HepG2 (cell line): Measurements from ENCODE around the gene ABCA4. TPM values are rescaled to one million over a fixed set of nuclear protein-coding genes. Genes with fewer than 3 reads are reported as not detected.

Source experiments
- ATM ChIP-seq: fragments of 450-650 bp; IDR thresholded peaks from 2 replicates; pipeline ENCODE4 v1.7.1; 2017; ENCODE audit warnings: mild to moderate bottlenecking, borderline replicate concordance
- BRD4 ChIP-seq: sonication (generic); formaldehyde crosslinking; IDR thresholded peaks from 2 replicates; pipeline ENCODE4 v1.4.0; 2020; ENCODE audit warnings: missing genetic modification reagents
- CEBPG ChIP-seq: IDR thresholded peaks from 2 replicates; pipeline ENCODE4 v1.6.1; 2016
- GLMP ChIP-seq: sonication (generic); formaldehyde crosslinking; IDR thresholded peaks from 2 replicates; pipeline ENCODE4 v1.9.0; 2021; ENCODE audit warnings: missing genetic modification reagents, mild to moderate bottlenecking, borderline replicate concordance
- MLLT10 ChIP-seq: sonication (generic); formaldehyde crosslinking; IDR thresholded peaks from 2 replicates; pipeline ENCODE4 v1.4.0; 2020; ENCODE audit warnings: missing genetic modification reagents
- PITX1 ChIP-seq: sonication (generic); formaldehyde crosslinking; IDR thresholded peaks from 2 replicates; pipeline ENCODE4 v1.5.1; 2020; ENCODE audit warnings: mild to moderate bottlenecking, missing genetic modification reagents
- RBM39 ChIP-seq: fragments of 200-400 bp; formaldehyde crosslinking; IDR thresholded peaks from one replicate; pipeline ENCODE4 v1.6.1; 2018; ENCODE audit warnings: antibody characterized with exemption, mild to moderate bottlenecking, low read depth, low read length; ENCODE audit not compliant: poor library complexity, severe bottlenecking
- TFE3 ChIP-seq: IDR thresholded peaks from 2 replicates; pipeline ENCODE4 v1.6.1; 2016
- ZBTB44 ChIP-seq: sonication (generic); formaldehyde crosslinking; IDR thresholded peaks from 2 replicates; pipeline ENCODE4 v1.4.0; 2020; ENCODE audit warnings: missing genetic modification reagents
- ZNF263 ChIP-seq: sonication (generic); formaldehyde crosslinking; IDR thresholded peaks from 2 replicates; pipeline ENCODE4 v1.4.0; 2020; ENCODE audit warnings: missing genetic modification reagents
- ZNF780A ChIP-seq: sonication (generic); formaldehyde crosslinking; IDR thresholded peaks from 2 replicates; pipeline ENCODE4 v1.8.0; 2022; ENCODE audit warnings: mild to moderate bottlenecking, missing genetic modification reagents, moderate library complexity
- ZNF850 ChIP-seq: sonication (generic); formaldehyde crosslinking; conservative IDR thresholded peaks from 2 replicates; pipeline ENCODE4 v1.9.0; 2021; ENCODE audit warnings: mild to moderate bottlenecking, missing genetic modification reagents
- polyA plus RNA-seq, 8 experiments: library from polyadenylated mRNA; depleted of rRNA in 3 of 8; stranded (reverse) in 7 of 8; unstranded in 1 of 8; fragments of >200 nt; fragmentation: Illumina TruSeq in 4 of 8; extraction: Trizol in 4 of 8; gene quantifications; 2 replicates each; pipeline versions ENCODE4 v1.2.1 to v1.2.3, GENCODE V29; 2011 to 2016; ENCODE audit warnings: low read depth in 4 of 8, missing spikeins in 1 of 8, mixed read lengths in 1 of 8; ENCODE audit not compliant: insufficient read depth in 1 of 8
- total RNA-seq, 5 experiments: library from RNA; depleted of rRNA; stranded (reverse); fragments of >200 nt; fragmentation: Illumina TruSeq; extraction: Trizol; gene quantifications; 2 replicates each; pipeline ENCODE4 v1.2.3, GENCODE V29; 2016; ENCODE audit warnings: low read depth in 1 of 5
- TF ChIP-seq, protein P1 (sequence below): sonication (generic); formaldehyde crosslinking; IDR thresholded peaks from 2 replicates; pipeline ENCODE4 v1.5.0; 2020; ENCODE audit warnings: mild to moderate bottlenecking, missing genetic modification reagents, moderate library complexity
- TF ChIP-seq, protein P2 (sequence below): IDR thresholded peaks from 2 replicates; pipeline ENCODE4 v1.6.1; 2016; ENCODE audit warnings: missing compliant biosample characterization, missing genetic modification reagents, borderline replicate concordance
- TF ChIP-seq, protein P3 (sequence below): sonication (generic); formaldehyde crosslinking; IDR thresholded peaks from 2 replicates; pipeline ENCODE4 v1.5.0; 2020; ENCODE audit warnings: missing genetic modification reagents
- TF ChIP-seq, protein P4 (sequence below): sonication (generic); formaldehyde crosslinking; IDR thresholded peaks from 2 replicates; pipeline ENCODE4 v1.5.0; 2020; ENCODE audit warnings: missing genetic modification reagents
- TF ChIP-seq, protein P5 (sequence below): sonication (generic); formaldehyde crosslinking; IDR thresholded peaks from 2 replicates; pipeline ENCODE4 v1.5.1; 2020; ENCODE audit warnings: missing genetic modification reagents, mild to moderate bottlenecking, borderline replicate concordance

Gene ABCA4
- total and polyA plus RNA-seq, 2 of the 13 experiments (the other 11 are each of a cell fraction or from before 2014, with no cell fraction given) = 0.24 to 0.67 TPM

GRCh38 chr1:94039514-94039870 is 81.5 kb downstream of the ABCA4 start (continued):
- TF ChIP-seq ZNF850 (CRISPR knock-in tag) (no peak), GLMP (no peak), ZNF263 (CRISPR knock-in tag) (0 out of 2 replicates have a peak, but pooled peaks have one; percentile 18), MLLT10 (CRISPR knock-in tag) (no peak), ZBTB44 (CRISPR knock-in tag) (no peak), ATM (no peak), TFE3 (CRISPR knock-in tag) (0 out of 2 replicates have a peak, but pooled peaks have one; percentile 16), BRD4 (CRISPR knock-in tag) (no peak), CEBPG (CRISPR knock-in tag) (peak; percentile 22; the same call in 1 of the 2 replicates), PITX1 (no peak), RBM39 (no peak), ZNF780A (CRISPR knock-in tag) (no peak)
- TF ChIP-seq, protein P1, sequence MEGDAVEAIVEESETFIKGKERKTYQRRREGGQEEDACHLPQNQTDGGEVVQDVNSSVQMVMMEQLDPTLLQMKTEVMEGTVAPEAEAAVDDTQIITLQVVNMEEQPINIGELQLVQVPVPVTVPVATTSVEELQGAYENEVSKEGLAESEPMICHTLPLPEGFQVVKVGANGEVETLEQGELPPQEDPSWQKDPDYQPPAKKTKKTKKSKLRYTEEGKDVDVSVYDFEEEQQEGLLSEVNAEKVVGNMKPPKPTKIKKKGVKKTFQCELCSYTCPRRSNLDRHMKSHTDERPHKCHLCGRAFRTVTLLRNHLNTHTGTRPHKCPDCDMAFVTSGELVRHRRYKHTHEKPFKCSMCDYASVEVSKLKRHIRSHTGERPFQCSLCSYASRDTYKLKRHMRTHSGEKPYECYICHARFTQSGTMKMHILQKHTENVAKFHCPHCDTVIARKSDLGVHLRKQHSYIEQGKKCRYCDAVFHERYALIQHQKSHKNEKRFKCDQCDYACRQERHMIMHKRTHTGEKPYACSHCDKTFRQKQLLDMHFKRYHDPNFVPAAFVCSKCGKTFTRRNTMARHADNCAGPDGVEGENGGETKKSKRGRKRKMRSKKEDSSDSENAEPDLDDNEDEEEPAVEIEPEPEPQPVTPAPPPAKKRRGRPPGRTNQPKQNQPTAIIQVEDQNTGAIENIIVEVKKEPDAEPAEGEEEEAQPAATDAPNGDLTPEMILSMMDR (CRISPR knock-in tag) = peak; percentile 91
- TF ChIP-seq, protein P2, sequence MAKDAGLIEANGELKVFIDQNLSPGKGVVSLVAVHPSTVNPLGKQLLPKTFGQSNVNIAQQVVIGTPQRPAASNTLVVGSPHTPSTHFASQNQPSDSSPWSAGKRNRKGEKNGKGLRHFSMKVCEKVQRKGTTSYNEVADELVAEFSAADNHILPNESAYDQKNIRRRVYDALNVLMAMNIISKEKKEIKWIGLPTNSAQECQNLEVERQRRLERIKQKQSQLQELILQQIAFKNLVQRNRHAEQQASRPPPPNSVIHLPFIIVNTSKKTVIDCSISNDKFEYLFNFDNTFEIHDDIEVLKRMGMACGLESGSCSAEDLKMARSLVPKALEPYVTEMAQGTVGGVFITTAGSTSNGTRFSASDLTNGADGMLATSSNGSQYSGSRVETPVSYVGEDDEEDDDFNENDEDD (CRISPR knock-in tag) = no peak
- TF ChIP-seq, protein P3, sequence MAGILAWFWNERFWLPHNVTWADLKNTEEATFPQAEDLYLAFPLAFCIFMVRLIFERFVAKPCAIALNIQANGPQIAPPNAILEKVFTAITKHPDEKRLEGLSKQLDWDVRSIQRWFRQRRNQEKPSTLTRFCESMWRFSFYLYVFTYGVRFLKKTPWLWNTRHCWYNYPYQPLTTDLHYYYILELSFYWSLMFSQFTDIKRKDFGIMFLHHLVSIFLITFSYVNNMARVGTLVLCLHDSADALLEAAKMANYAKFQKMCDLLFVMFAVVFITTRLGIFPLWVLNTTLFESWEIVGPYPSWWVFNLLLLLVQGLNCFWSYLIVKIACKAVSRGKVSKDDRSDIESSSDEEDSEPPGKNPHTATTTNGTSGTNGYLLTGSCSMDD (CRISPR knock-in tag) = no peak
- TF ChIP-seq, protein P4, sequence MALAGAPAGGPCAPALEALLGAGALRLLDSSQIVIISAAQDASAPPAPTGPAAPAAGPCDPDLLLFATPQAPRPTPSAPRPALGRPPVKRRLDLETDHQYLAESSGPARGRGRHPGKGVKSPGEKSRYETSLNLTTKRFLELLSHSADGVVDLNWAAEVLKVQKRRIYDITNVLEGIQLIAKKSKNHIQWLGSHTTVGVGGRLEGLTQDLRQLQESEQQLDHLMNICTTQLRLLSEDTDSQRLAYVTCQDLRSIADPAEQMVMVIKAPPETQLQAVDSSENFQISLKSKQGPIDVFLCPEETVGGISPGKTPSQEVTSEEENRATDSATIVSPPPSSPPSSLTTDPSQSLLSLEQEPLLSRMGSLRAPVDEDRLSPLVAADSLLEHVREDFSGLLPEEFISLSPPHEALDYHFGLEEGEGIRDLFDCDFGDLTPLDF (CRISPR knock-in tag) = no peak
- TF ChIP-seq, protein P5, sequence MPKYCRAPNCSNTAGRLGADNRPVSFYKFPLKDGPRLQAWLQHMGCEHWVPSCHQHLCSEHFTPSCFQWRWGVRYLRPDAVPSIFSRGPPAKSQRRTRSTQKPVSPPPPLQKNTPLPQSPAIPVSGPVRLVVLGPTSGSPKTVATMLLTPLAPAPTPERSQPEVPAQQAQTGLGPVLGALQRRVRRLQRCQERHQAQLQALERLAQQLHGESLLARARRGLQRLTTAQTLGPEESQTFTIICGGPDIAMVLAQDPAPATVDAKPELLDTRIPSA (CRISPR knock-in tag) = no peak
